HG03354 (cell line): ENCODE results near the gene COL4A1.

ENCODE experiments used
- ATAC-seq: cut with Tn5 transposase; IDR thresholded peaks from one replicate; pipeline ENCODE4 v1.9.1; 2021; ENCODE audit warnings: mild to moderate bottlenecking; ENCODE audit not compliant: unreplicated experiment, poor library complexity, severe bottlenecking

COL4A1 gene

GRCh38 chr13:110280985-110281688 lies 25.8 kb downstream of the COL4A1 start:
- ATAC-seq = no peak

DNA sequence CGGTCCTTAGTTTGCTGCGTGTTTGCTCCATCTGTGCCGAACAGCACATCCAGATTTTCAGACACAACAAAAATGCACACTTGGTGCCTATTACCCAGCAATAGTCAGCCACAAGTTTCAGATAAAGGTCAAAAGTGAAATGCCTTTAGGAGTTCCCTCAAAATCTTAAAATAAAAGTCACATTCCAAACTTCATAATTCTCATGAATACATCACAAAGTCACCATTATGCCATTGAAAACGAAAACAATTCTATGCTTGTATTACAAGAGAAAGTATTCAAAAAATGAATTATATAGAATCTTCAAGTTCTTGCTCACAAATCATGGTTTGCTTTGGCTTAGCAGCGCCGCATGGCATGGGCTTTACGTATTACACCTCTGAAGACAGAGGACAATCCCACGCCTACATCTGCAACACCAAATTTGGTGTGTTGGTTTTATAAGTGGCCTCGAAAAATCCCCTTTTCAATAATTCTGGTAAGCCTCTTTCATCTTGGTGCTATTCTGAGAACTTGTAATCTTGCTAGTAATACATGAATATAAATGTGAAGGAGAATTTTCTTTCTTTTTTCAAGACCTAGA lies 26.6 kb downstream of the COL4A1 start:
- no peak for ATAC-seq

- ATAC-seq = no peak
Measured at GRCh38 chr13:110279684-110280083, 27.3 kb downstream of the COL4A1 start.

- ATAC-seq = no peak
Measured at GRCh38 chr13:110278859-110279258, 28.1 kb downstream of the COL4A1 start.

DNA sequence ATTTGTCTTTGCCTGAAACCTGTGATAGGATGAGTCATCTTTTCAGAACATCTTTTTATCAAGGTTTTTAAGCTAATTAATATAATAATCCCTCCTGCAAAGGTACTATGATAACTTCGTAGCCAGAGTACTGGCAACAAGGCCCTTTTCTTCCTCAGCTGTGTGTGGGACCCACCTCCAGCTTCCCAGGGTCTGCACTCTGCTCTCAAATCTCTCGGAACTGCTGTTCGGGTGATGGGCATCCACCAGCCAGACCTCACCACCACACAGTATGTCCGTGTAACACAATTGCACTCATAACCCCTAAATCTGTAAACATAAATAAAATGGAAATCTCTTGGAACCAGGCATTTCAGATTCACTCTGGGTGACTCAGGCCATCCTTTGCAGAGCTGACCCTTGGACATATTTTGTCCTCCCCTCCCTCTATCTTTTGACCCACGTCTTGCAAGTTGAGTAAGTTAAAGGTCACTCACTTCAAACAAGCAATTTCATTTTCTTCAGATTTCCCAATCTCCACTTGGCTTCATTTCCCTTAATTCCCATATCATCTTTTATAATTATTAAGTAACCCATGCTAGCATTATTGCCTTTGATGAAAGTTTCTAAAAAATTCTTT lies 29.5 kb downstream of the COL4A1 start:
- ATAC-seq = no peak

DNA sequence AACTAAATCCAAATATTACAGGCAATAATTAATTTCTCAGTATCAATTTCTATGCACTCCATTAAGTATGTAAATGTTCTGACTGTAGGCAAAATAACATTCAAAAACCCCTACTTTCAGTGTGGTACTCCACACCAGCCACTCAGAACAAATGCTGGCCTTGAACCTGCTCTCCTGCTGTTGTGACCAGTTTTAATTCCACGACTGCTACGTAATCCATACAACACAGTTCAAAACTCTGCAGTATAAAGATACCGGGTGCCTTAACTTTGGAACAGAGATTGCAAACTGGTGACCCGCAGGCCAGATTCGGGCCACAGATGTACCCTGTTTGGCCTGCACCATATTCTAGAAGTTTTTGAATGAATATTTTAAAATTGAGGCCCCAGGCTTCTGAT lies 30.4 kb downstream of the COL4A1 start:
- no peak for ATAC-seq

GRCh38 chr13:110275931-110276552 lies 30.9 kb downstream of the COL4A1 start:
- ATAC-seq = no peak

- ATAC-seq = no peak
Measured at GRCh38 chr13:110274687-110275086, 32.3 kb downstream of the COL4A1 start.

GRCh38 chr13:110273254-110273653 lies 33.7 kb downstream of the COL4A1 start:
- no peak for ATAC-seq

DNA sequence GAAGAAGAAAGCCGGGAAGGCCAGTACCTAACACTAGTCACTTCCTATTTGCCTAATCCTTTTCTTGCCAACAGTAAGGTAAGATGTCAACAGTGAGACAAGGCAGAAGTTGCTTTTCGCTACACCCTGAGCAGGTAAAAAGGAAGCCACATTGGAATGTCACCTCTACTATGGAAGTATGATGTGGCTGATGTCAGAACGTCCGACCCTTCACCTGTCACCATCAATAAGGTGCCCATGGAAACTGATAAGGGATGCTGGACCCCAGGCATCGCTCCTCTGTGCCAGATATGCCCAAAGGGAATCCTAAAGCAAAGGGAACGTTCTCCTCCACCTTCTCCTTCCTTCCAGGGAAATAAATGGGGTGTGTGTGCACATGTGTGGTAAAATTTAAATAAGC lies 34.3 kb downstream of the COL4A1 start:
- ATAC-seq = no peak

DNA sequence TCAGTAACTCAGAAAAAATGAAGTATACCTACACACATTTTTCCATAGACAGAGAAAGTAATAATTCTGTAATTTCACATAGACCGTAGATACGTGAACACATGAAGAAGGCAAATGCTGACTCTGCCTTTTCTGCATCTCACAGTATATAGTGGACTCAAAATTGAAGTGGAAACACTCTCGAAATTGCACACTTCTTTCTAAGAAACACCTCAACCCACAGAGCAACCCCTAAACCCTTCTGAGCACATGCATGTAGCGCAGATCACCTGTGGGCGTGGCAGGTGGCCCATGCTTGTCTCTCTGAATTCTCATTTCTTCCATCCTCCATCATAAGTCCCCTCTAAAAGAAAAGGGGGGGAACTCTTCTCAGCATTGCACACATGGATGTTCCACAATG lies 34.7 kb downstream of the COL4A1 start:
- ATAC-seq = no peak

DNA sequence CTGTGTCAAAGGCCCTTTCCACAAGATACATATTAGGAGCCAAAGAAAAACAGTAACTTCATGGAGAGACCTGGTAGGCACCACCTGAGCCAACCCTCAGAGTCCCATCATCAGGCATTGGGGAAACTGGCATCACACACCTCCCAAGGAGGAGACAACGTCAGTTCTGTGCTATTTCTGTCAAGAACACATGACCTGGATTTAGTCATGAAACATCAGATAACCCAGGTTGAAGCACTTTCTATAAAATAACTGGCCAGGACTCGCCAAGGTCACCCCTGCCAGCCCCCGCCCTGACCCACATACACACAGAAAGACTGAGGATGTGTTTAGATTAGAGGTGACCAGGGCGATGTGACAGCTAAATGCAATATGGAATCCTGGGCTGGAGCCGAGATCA lies 35.6 kb downstream of the COL4A1 start:
- ATAC-seq = no peak

- no peak for ATAC-seq
Measured at GRCh38 chr13:110270507-110270906, 36.5 kb downstream of the COL4A1 start.

DNA sequence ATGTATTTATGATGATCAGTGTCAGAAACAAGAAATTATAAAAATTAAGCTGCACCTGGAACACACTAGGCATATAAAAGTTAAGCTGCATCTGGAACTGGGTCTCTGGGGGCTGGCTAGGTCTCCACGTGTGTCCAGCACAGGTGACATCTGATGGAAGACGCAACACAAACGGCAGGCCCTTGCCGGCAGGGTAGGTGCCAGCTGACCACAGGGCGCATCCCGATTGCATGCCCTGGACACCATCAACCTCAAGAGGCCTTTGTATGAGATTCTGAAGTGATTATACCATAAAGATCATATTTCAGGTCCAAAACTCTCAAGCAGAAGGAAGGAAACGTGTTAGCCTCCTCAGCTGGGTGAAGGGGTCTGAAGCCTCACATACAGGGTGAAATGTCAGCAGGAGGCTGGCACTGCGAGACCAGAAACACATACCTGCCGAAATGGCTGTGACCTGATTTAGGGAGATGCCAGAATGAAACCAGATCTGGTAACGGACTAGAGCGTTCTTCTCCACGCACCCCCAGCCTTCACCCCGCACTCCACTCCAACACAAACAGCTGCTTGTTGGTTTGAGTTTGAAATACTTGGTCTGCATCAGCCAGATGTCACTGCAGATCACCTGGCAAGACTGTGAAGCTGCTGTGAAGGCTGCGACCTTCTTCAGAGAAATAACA lies 37.3 kb downstream of the COL4A1 start:
- no peak for ATAC-seq

DNA sequence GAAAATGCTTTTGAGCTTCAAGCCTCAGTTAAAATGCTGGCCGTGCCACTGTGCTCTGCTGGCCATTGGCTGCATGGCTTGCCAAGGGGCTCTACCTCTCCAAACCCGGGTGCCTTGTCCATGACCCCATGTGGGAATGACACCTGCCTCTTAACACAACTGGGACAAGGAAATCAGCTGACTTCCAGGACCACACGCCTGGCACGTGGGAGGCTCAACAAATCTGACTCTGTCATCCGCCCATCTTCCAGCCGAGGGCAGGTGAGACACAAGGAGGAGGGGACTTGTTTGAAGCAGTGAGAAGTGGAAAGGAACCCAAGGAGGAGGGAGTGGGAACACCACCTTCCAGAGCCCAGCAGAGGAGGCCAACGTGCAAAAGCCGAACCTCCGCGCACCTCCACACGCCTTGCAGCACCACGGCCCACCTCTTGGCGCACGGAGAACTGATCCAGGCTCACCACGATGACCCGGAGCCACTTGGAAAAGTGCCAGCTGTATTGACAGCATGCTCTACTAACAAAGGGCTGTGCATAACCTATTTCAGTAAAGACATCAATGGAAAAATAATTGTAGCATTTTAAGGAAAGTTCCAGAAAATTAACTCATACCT lies 38.3 kb downstream of the COL4A1 start:
- no peak for ATAC-seq

GRCh38 chr13:110268061-110268460 lies 38.9 kb downstream of the COL4A1 start:
- ATAC-seq = no peak

DNA sequence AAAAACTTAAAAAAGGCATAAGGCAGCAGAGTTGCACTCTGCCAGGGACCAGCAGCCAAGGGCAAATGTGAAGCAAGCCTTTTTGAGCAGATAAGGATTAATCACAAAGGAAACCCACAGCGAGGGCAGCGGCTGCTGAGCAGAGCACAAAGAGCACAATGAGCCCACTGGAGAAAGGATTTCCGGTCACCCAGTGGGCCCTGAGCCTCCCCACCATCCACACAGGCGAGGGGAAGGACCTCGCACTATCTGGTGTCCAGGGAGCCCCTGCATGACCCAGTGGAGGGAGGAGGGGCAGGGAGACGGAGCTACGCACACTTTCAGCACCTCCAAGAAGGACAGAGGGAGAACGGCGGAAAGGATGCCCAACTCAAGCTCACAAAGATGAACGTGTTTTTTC lies 40.0 kb downstream of the COL4A1 start:
- ATAC-seq = no peak

GRCh38 chr13:110266431-110266809 lies 40.5 kb downstream of the COL4A1 start:
- ATAC-seq = no peak

GRCh38 chr13:110265682-110266430 lies 41.1 kb downstream of the COL4A1 start:
- no peak for ATAC-seq
